ENCODE results near the gene RIOK3.

- TF ChIP-seq CTCF (conservative IDR thresholded peaks at IDR 0.05; ENCODE audit: low read depth, low read length) (no peak), EZH2 (IDR thresholded peaks at IDR 0.05; ENCODE audit: low read length, unreplicated experiment) (no peak)
Observed at GRCh38 chr18:23405636-23406035, 47.5 kb upstream of the RIOK3 start.
